Measurements from ENCODE around the gene ZMYND12.

The ZMYND12 gene

GRCh38 chr1:42434340-42434739 lies 21.5 kb downstream of the ZMYND12 start:
- Histone ChIP-seq H3K27me3 (ENCODE audit: control insufficient read depth, insufficient read depth, low read length) (no peaks in the 10 kb centered on the region), H3K9me3 (ENCODE audit: control insufficient read depth, insufficient read depth, low read length) (no peaks in the 10 kb centered on the region), H3K36me3 (ENCODE audit: control insufficient read depth, insufficient read depth, low read length) (no peaks in the 10 kb centered on the region), H3K4me1 (ENCODE audit: control insufficient read depth, insufficient read depth, low read length) (no peaks in the 10 kb centered on the region), H3K4me3 (ENCODE audit: low read depth, low read length) (no peak overlapping the region), H3K9ac (ENCODE audit: low read depth, low read length) (no peak overlapping the region)

- no peaks in the 10 kb centered on the region for H3K4me1 ChIP-seq (ENCODE audit: control insufficient read depth, insufficient read depth, low read length)
- H3K9me3 ChIP-seq (ENCODE audit: control insufficient read depth, insufficient read depth, low read length): no peaks in the 10 kb centered on the region
- H3K9ac ChIP-seq (ENCODE audit: low read depth, low read length): no peak overlapping the region
These were observed 22.5 kb downstream of the ZMYND12 start for GRCh38 chr1:42433369-42433768.

GRCh38 chr1:42432714-42433113 lies 23.1 kb downstream of the ZMYND12 start:
- H3K36me3 ChIP-seq (ENCODE audit: control insufficient read depth, insufficient read depth, low read length): no peaks in the 10 kb centered on the region
- no peaks in the 10 kb centered on the region for H3K4me1 ChIP-seq (ENCODE audit: control insufficient read depth, insufficient read depth, low read length)
- no peaks in the 10 kb centered on the region for H3K27me3 ChIP-seq (ENCODE audit: control insufficient read depth, insufficient read depth, low read length)
- H3K4me3 ChIP-seq (ENCODE audit: low read depth, low read length): no peak overlapping the region
- no peak overlapping the region for H3K9ac ChIP-seq (ENCODE audit: low read depth, low read length)
- no peaks in the 10 kb centered on the region for H3K9me3 ChIP-seq (ENCODE audit: control insufficient read depth, insufficient read depth, low read length)

More at GRCh38 chr1:42433369-42433768, 22.5 kb downstream of the ZMYND12 start:
- no peaks in the 10 kb centered on the region for H3K36me3 ChIP-seq (ENCODE audit: control insufficient read depth, insufficient read depth, low read length)
- no peaks in the 10 kb centered on the region for H3K27me3 ChIP-seq (ENCODE audit: control insufficient read depth, insufficient read depth, low read length)
- H3K4me3 ChIP-seq (ENCODE audit: low read depth, low read length): no peak overlapping the region

GRCh38 chr1:42431514-42431913 lies 24.3 kb downstream of the ZMYND12 start:
- Histone ChIP-seq H3K4me3 (ENCODE audit: low read depth, low read length) (no peak overlapping the region), H3K27me3 (ENCODE audit: control insufficient read depth, insufficient read depth, low read length) (no peaks in the 10 kb centered on the region), H3K9ac (ENCODE audit: low read depth, low read length) (no peak overlapping the region), H3K4me1 (ENCODE audit: control insufficient read depth, insufficient read depth, low read length) (no peaks in the 10 kb centered on the region), H3K36me3 (ENCODE audit: control insufficient read depth, insufficient read depth, low read length) (no peaks in the 10 kb centered on the region), H3K9me3 (ENCODE audit: control insufficient read depth, insufficient read depth, low read length) (no peaks in the 10 kb centered on the region)

GRCh38 chr1:42430286-42431135 lies 25.3 kb downstream of the ZMYND12 start:
- Histone ChIP-seq H3K4me1 (ENCODE audit: control insufficient read depth, insufficient read depth, low read length) (no peaks in the 10 kb centered on the region), H3K9ac (ENCODE audit: low read depth, low read length) (no peak overlapping the region), H3K4me3 (ENCODE audit: low read depth, low read length) (no peak overlapping the region), H3K9me3 (ENCODE audit: control insufficient read depth, insufficient read depth, low read length) (no peaks in the 10 kb centered on the region), H3K36me3 (ENCODE audit: control insufficient read depth, insufficient read depth, low read length) (no peaks in the 10 kb centered on the region), H3K27me3 (ENCODE audit: control insufficient read depth, insufficient read depth, low read length) (no peaks in the 10 kb centered on the region)

GRCh38 chr1:42429603-42430002 lies 26.2 kb downstream of the ZMYND12 start:
- no peaks in the 10 kb centered on the region for H3K27me3 ChIP-seq (ENCODE audit: control insufficient read depth, insufficient read depth, low read length)
- H3K9me3 ChIP-seq (ENCODE audit: control insufficient read depth, insufficient read depth, low read length): no peaks in the 10 kb centered on the region
- H3K36me3 ChIP-seq (ENCODE audit: control insufficient read depth, insufficient read depth, low read length): no peaks in the 10 kb centered on the region
- H3K9ac ChIP-seq (ENCODE audit: low read depth, low read length): no peak overlapping the region
- no peaks in the 10 kb centered on the region for H3K4me1 ChIP-seq (ENCODE audit: control insufficient read depth, insufficient read depth, low read length)
- no peak overlapping the region for H3K4me3 ChIP-seq (ENCODE audit: low read depth, low read length)

- Histone ChIP-seq H3K9ac (ENCODE audit: low read depth, low read length) (no peak overlapping the region), H3K36me3 (ENCODE audit: control insufficient read depth, insufficient read depth, low read length) (no peaks in the 10 kb centered on the region), H3K4me3 (ENCODE audit: low read depth, low read length) (no peak overlapping the region), H3K9me3 (ENCODE audit: control insufficient read depth, insufficient read depth, low read length) (no peaks in the 10 kb centered on the region), H3K27me3 (ENCODE audit: control insufficient read depth, insufficient read depth, low read length) (no peaks in the 10 kb centered on the region), H3K4me1 (ENCODE audit: control insufficient read depth, insufficient read depth, low read length) (no peaks in the 10 kb centered on the region)
These were observed 28.6 kb downstream of the ZMYND12 start for GRCh38 chr1:42427240-42427639.

GRCh38 chr1:42424201-42424600 lies 31.6 kb downstream of the ZMYND12 start:
- H3K4me3 ChIP-seq (ENCODE audit: low read depth, low read length): no peak overlapping the region
- H3K36me3 ChIP-seq (ENCODE audit: control insufficient read depth, insufficient read depth, low read length): no peaks in the 10 kb centered on the region
- H3K9me3 ChIP-seq (ENCODE audit: control insufficient read depth, insufficient read depth, low read length): no peaks in the 10 kb centered on the region
- no peak overlapping the region for H3K9ac ChIP-seq (ENCODE audit: low read depth, low read length)
- no peaks in the 10 kb centered on the region for H3K4me1 ChIP-seq (ENCODE audit: control insufficient read depth, insufficient read depth, low read length)
- H3K27me3 ChIP-seq (ENCODE audit: control insufficient read depth, insufficient read depth, low read length): no peaks in the 10 kb centered on the region

- H3K27me3 ChIP-seq (ENCODE audit: control insufficient read depth, insufficient read depth, low read length): no peaks in the 10 kb centered on the region
- no peak overlapping the region for H3K9ac ChIP-seq (ENCODE audit: low read depth, low read length)
- peaks cover 5% of the 10 kb centered on the region for H3K4me1 ChIP-seq (ENCODE audit: control insufficient read depth, insufficient read depth, low read length)
- no peaks in the 10 kb centered on the region for H3K36me3 ChIP-seq (ENCODE audit: control insufficient read depth, insufficient read depth, low read length)
- no peaks in the 10 kb centered on the region for H3K9me3 ChIP-seq (ENCODE audit: control insufficient read depth, insufficient read depth, low read length)
- no peak overlapping the region for H3K4me3 ChIP-seq (ENCODE audit: low read depth, low read length)
These were observed 32.1 kb downstream of the ZMYND12 start for GRCh38 chr1:42423681-42424080.

- peaks cover 11% of the 10 kb centered on the region for H3K4me1 ChIP-seq (ENCODE audit: control insufficient read depth, insufficient read depth, low read length)
- no peaks in the 10 kb centered on the region for H3K36me3 ChIP-seq (ENCODE audit: control insufficient read depth, insufficient read depth, low read length)
- no peaks in the 10 kb centered on the region for H3K27me3 ChIP-seq (ENCODE audit: control insufficient read depth, insufficient read depth, low read length)
- no peak overlapping the region for H3K4me3 ChIP-seq (ENCODE audit: low read depth, low read length)
- H3K9me3 ChIP-seq (ENCODE audit: control insufficient read depth, insufficient read depth, low read length): no peaks in the 10 kb centered on the region
- H3K9ac ChIP-seq (ENCODE audit: low read depth, low read length): no peak overlapping the region
These were observed 33.1 kb downstream of the ZMYND12 start for GRCh38 chr1:42422737-42423136.

- Histone ChIP-seq H3K27me3 (ENCODE audit: control insufficient read depth, insufficient read depth, low read length) (no peaks in the 10 kb centered on the region), H3K9me3 (ENCODE audit: control insufficient read depth, insufficient read depth, low read length) (no peaks in the 10 kb centered on the region), H3K9ac (ENCODE audit: low read depth, low read length) (no peak overlapping the region), H3K36me3 (ENCODE audit: control insufficient read depth, insufficient read depth, low read length) (no peaks in the 10 kb centered on the region), H3K4me3 (ENCODE audit: low read depth, low read length) (no peak overlapping the region), H3K4me1 (ENCODE audit: control insufficient read depth, insufficient read depth, low read length) (peaks cover 11% of the 10 kb centered on the region)
These were observed 34.8 kb downstream of the ZMYND12 start for GRCh38 chr1:42420911-42421585.

- H3K9me3 ChIP-seq (ENCODE audit: control insufficient read depth, insufficient read depth, low read length): no peaks in the 10 kb centered on the region
- peaks cover 11% of the 10 kb centered on the region for H3K4me1 ChIP-seq (ENCODE audit: control insufficient read depth, insufficient read depth, low read length)
- H3K27me3 ChIP-seq (ENCODE audit: control insufficient read depth, insufficient read depth, low read length): no peaks in the 10 kb centered on the region
- no peak overlapping the region for H3K4me3 ChIP-seq (ENCODE audit: low read depth, low read length)
- H3K9ac ChIP-seq (ENCODE audit: low read depth, low read length): no peak overlapping the region
- H3K36me3 ChIP-seq (ENCODE audit: control insufficient read depth, insufficient read depth, low read length): no peaks in the 10 kb centered on the region
These were observed 35.7 kb downstream of the ZMYND12 start for GRCh38 chr1:42420121-42420520.

All from iPS-15b (cell line).